SK-MEL-5 (cell line): Measurements from ENCODE around the gene PUM2. TPM values are rescaled to one million over a fixed set of nuclear protein-coding genes. Genes with fewer than 3 reads are reported as not detected.
"Not testable (repeated sequence)": the region's sequence is repeated elsewhere in the genome, so short reads cannot be mapped to it uniquely, and the experiment has no call there.

Source experiments
- DNase-seq: peaks from one replicate; pipeline ENCODE4 v3.0.0-alpha.2; 2016; ENCODE audit warnings: low read depth, low spot score
- in situ Hi-C: cut with HindIII; loops from 2 replicates; pipeline ENCODE4 v1.10.0; 2016; ENCODE audit warnings: low sequenced_read_pairs, high pct_unique_total_duplicates, low pct_unique_long_range_greater_than_20kb
- polyA plus RNA-seq, 2 experiments: library from polyadenylated mRNA; depleted of rRNA; stranded (reverse); fragments of >200 nt; gene quantifications; 2 replicates each; pipeline ENCODE4 v1.2.3, GENCODE V29; 2015
- total RNA-seq: library from RNA; depleted of rRNA; stranded (reverse); fragments of >200 nt; shearing (Covaris generic); gene quantifications from 2 replicates; pipeline ENCODE4 v1.2.3, GENCODE V29; 2014; rRNA removed

The PUM2 gene
- total RNA-seq, result 36.1 and 43.4 TPM in 2 replicates
- 49.1 and 67.2 TPM in 2 replicates for polyA plus RNA-seq (2015; cell fraction: cytosol; rRNA removed)
- 55.7 and 60.2 TPM in 2 replicates for polyA plus RNA-seq (2015; cell fraction: nucleus; rRNA removed)

GRCh38 chr2:20350753-20351554 lies at the start of gene PUM2:
PUM2 (minus strand) TSS chr2:20350844; CDS start chr2:20327360, 23,484 bp downstream.
- DNase-seq, result peak; percentile 97
- in situ Hi-C loops, result no loop called here

DNA sequence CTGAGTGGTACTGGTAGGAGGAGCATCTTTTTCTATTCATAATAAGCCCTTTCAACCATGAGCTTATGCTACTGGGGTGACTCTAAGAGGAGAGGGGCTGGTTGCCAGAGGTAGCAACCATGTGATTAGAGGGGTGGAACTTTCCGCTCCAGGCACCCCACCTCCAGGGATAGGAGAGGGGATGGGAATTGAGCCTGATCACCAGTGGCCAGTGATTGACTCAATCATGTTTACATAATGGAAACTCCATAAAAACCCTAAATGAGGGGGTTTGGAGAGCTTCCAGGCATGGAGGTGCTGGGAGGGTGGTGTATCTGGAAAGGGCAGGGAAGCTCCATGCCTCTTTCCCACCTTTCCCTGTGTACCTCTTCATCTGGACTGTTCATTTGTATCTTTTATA lies 49.7 kb upstream of the PUM2 start:
- no peak for DNase-seq
- in situ Hi-C loops, result no loop called here

DNA sequence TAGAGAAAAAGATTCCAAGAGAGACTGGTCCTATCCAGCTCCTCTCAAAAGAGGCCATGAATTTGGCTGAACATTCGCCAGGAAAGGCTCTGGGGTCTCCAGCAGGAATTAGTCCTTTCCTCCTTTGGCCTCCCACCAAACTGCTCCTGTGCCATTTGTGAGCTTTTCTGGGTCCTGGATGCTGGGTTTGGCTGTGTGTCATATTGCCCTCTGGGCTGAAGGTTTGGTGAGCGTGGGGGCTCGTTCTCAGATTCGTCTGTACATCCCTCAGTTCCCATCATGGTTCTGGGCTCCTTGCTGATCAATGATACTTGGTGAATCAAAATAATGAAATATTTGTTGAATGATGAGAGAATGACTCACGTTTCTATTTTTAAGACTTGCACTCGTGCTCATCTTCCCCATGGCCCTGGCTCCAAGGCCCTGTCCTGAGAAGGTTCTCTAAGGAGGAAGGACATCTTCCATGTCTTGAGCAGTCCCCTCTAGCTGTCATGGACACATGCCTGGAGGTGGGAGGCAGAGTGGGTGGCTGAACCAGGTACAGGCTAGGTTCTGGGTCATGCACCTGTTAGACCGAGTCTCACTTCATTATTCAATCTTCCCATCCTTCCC lies 48.4 kb upstream of the PUM2 start:
- no peak for DNase-seq
- in situ Hi-C loops, result no loop called here

- no peak for DNase-seq
- in situ Hi-C loops, result no loop called here
Observed at GRCh38 chr2:20397811-20398447, 47.3 kb upstream of the PUM2 start.

DNA sequence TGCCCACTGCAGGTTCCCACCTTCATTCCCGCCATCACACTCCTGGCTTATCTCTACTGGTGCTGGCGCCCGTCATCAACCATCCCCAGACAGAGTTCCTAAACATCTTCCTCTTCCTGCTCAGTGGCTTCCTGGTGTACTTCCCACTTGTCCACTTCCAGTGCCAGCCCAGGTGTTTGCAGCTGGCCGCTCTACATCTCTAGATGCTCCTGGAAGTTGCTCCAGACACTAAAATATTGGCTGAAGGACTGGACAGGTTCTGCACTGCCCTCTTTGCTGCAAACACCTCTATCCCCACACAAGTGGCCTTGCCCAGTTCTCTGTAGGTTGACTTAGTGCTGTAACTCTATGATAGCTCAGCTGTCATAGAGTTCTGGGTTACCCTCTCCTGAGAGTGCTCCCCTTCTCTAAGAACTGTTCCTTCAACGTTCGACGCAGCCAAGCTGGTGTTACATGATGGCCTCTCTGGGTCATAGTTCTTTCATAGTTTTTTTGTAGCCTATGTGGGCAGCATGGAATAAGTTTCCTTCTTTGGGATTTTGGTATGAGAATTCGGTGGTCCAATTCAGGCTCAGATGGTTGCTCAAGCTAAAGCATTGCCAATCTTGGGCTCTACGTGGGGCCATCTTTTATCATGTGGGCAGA lies 45.8 kb upstream of the PUM2 start:
- DNase-seq, result no peak
- in situ Hi-C loops, result no loop called here

GRCh38 chr2:20393986-20394385 lies 43.3 kb upstream of the PUM2 start:
- in situ Hi-C loops, result no loop called here
- no peak for DNase-seq

DNA sequence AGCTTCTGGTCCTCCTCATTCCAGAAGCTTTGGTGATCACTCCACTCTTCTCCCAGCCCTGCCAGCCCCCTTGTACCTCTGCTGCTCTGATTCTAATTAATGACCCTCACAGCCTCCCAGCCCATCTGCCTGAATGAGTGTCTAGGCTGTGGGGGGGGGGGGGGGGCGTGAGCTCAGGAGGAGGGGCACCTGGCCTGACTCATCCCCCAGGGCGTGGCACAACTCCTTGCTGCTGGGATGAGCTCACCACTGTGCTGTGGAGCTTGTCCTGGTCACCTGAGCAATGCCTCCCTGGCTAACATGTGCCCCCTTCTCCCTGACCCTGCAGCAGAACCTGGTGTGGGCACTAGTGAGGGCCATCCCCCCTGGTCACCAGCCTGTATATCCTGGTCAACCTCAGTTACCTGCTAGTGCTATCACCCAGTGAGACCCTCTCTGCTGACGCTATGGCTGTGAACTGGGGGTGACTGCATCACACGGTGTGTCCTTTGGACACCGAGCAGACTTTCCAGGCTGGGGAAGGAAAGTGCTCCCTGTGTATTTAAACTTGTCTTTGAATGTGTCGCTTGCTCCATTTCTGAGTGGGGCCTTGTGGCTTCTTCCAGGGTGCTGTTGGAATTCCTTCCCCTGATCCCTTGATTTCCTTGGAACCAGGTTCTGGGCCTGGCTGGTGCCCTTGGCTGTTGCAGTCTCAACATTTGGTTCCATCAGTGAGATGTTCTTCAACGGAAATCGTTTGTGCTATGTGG lies 41.5 kb upstream of the PUM2 start:
- in situ Hi-C loops, result no loop called here
- DNase-seq, result no peak

GRCh38 chr2:20390524-20391123 lies 40.0 kb upstream of the PUM2 start:
- in situ Hi-C loops, result no loop called here
- DNase-seq, result no peak

GRCh38 chr2:20384953-20385352 lies 34.3 kb upstream of the PUM2 start:
- DNase-seq, result no peak
- in situ Hi-C loops, result no loop called here

GRCh38 chr2:20382965-20383810 lies 32.5 kb upstream of the PUM2 start:
- DNase-seq, result no peak
- in situ Hi-C loops, result no loop called here

- in situ Hi-C loops, result no loop called here
Observed at GRCh38 chr2:20381457-20381856, 30.8 kb upstream of the PUM2 start.

GRCh38 chr2:20378891-20379519 lies 28.4 kb upstream of the PUM2 start:
- in situ Hi-C loops, result no loop called here
- peak; percentile 90 for DNase-seq

More at GRCh38 chr2:20381457-20381856, 30.8 kb upstream of the PUM2 start:
- peak; percentile 64 for DNase-seq

DNA sequence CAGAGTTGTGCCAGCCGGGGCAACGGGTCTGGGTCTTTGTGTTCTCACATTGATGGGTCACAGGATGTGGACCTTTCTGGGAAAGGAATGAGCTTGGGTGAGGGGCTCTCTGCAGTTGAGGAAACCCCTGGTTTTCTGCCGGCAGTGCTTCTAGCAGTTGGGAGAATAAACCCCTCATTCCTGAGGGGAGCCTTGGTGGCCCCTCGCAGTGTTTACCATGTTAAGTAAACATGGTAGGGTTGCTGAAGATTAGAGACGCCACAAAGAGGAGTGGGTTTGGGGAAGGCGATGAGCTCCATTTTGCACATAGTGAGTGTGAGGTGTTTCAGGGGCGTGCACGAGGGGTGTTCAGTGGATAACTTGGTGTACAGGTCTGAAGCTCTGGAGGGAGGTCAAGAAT lies 27.7 kb upstream of the PUM2 start:
- no peak for DNase-seq
- in situ Hi-C loops, result no loop called here

- DNase-seq, result no peak
- in situ Hi-C loops, result no loop called here
Observed at GRCh38 chr2:20377741-20378140, 27.1 kb upstream of the PUM2 start.

DNA sequence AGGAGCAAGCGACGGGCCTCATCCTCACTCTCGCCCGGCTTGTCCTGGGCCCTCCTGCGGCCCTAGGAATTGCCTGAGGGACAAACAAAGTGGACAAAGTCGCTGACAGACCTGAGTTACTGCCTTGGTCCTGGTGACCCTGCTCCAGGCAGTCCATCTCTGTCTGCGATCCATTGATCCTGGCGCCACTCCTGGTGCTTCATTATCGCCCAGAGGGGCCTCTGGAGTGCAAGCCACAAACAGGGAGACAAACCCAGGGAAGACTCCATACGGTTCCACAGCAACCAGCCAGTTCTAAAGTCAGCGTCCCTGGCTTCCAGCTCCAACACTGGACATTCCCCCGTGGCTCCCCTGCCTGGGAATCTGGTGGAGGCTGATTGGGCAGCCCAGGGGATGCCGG lies 24.3 kb upstream of the PUM2 start:
- DNase-seq, in situ Hi-C loops: not testable (repeated sequence)
